Left colon (tissue), 2 donors: ENCODE measurements around the gene CCDC181. TPM values are rescaled to one million over a fixed set of nuclear protein-coding genes. Genes with fewer than 3 reads are reported as not detected.
A peak's percentile ranks its signal among the peaks of the same experiment; 100 is the strongest.
"Not testable (repeated sequence)": the region's sequence is repeated elsewhere in the genome, so short reads cannot be mapped to it uniquely, and the experiment has no call there.

Experiments
- ATAC-seq: fragments of 200-7000 bp; cut with Tn5 transposase; one replicate; pipeline ENCODE4 v1.9.1; 2020; ENCODE audit warnings: mild to moderate bottlenecking, moderate library complexity
- DNase-seq, 2 donors: peaks; one replicate each; pipeline ENCODE4 v3.0.0-alpha.2; 2020
- intact Hi-C, 2 donors: fragments of 100-400 bp; cut with DNase I in 1 of 2; cut with micrococcal nuclease in 1 of 2; formaldehyde crosslinking; loops; one replicate each; pipeline versions ENCODE4 v1.11.2 to v1.14.0; 2022; cut with DNase I, micrococcal nuclease
- total RNA-seq, 2 donors: library from RNA; stranded (reverse); fragmentation: NEBNext Ultra II Directional; extraction: Animal tissue kit (Norgen Biotek cat#: 25700); gene quantifications; one replicate each; pipeline ENCODE4 v1.2.1, GENCODE V29; 2021
- donor health status: DM: no; HTN: no; CAD: no.
- donor health status: DM: yes; HTN: yes; CAD: no.

CCDC181 gene
- total RNA-seq, 2 donors from 2014 or later: 0.11 to 0.15 TPM

DNA sequence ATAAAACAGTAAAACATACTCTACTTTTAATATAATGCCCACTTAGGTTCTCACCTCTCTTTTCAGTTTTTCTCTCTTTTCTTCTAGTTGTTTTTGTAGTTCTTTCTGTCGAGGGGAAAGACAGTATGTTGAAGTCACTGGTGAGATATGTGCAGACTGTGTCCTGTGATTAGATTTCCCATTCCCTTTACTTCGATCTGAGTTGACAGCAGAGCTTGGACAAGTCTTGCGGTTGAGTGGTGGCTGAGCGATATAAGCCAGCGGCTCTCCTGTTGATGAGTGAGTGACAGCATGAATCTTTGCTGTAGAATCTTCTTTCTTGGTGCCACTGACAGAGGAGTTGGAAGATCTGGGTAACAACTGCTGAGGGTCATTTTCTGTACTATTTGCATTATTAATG, 6.0 kb downstream of the CCDC181 start:
- no peak for ATAC-seq
- intact Hi-C loops: no loop called here

DNA sequence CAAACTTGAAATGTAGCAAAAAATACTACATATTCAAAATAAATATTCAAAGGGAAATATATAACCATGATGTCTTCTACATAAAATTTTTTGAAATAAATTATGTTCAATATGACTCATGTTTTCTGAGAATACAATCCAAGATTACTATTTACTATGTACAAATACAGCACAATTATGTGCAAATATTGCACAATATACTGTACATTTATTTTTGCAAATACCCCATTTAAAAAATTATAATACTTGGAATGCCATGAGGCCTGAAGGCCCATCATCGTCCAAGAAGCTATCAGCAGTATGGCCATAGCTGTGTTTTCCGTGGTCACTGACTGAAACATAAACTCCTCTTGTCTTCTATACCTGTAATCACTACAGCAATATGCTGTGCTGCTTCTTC, 12.3 kb downstream of the CCDC181 start:
- no peak for DNase-seq
- ATAC-seq: no peak
- intact Hi-C loops: no loop called here

More for the DNA sequence above, 6.0 kb downstream of the CCDC181 start:
- DNase-seq: no peak

DNA sequence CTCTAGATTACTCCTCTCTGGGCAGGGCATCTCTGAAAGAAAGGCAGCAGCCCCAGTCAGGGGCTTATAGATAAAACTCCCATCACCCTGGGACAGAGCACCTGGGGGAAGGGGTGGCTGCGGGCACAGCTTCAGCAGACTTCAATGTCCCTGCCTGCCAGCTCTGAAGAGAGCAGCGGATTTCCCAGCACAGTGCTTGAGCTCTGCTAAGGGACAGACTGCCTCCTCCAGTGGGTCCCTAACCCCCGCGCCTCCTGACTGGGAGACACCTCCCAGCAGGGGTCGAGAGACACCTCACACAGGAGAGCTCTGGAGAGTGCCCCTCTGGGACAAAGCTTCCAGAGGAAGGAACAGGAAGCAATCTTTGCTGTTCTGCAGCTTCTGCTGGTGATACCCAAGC, 18.9 kb downstream of the CCDC181 start:
- ATAC-seq, intact Hi-C loops, DNase-seq: not testable (repeated sequence)

DNA sequence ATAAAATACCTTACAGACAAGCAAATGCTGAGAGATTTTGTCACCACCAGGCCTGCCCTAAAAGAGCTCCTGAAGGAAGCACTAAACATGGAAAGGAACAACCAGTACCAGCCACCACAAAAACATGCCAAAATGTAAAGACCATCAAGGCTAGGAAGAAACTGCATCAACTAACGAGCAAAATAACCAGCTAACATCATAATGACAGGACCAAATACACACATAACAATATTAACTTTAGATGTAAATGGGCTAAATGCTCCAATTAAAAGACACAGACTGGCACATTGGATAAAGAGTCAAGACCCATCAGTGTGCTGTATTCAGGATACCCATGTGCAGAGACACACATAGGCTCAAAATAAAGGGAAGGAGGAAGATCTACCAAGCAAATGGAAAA, 24.7 kb downstream of the CCDC181 start:
- intact Hi-C loops, ATAC-seq, DNase-seq: not testable (repeated sequence)

DNA sequence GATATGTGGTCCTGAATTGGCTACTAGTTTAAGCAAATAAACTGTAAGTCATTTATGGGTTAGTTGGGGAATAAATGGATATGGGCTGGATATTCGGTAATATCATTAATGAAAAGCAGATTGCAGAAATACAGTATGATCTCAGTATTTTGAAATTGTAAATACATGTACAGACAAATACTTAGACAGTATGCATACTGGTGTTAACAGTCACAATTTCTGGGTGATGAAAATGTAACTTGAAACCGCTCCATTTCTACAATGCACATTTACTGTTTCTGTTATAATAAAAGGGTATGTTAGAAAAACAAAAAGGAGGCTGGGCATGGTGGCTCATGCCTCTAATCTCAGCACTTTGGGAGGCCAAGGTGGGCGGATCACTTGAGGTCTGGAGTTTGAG, 31.3 kb downstream of the CCDC181 start:
- intact Hi-C loops: no loop called here
- ATAC-seq: no peak
- DNase-seq: no peak

DNA sequence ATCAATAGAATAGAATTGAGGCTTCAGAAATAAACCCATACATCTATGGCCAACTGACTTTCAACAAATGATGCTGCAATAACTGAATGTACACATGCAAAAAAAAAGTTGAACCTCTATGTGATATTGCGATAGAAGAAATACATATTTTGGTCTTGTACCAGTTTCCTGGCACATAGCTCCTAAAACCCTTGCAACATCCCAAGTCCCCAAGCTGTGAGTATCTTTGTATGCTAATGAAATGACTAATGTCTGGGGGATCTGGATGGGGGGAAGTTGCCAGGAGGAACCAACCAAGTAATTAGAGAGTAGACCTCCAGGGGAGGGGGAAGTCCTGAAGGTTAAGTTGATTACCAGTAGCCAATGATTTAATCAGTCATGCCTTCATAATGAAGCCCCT, 34.9 kb downstream of the CCDC181 start:
- ATAC-seq (no peak), DNase-seq (no peak)
- intact Hi-C loops: no loop called here

DNA sequence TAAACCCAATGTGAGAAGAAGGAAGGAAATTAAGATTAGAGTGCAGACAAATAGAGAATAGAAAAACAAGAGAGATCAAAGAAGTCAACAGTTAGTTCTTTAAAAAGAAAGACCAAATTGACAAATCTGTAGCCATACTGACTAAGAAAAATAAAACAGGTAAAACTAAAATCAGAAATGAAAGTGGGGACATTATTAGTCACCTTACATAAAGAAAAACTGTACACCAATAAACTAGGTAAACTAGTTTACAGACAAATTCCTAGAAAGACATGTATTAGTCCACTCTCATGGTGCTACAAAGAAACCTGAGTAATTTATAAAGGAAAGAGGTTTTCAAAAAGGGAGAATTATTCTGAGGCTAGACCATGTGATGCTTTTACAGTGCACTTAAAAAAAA, 37.0 kb downstream of the CCDC181 start:
- intact Hi-C loops: no loop called here
- DNase-seq: no peak
- no peak for ATAC-seq

DNA sequence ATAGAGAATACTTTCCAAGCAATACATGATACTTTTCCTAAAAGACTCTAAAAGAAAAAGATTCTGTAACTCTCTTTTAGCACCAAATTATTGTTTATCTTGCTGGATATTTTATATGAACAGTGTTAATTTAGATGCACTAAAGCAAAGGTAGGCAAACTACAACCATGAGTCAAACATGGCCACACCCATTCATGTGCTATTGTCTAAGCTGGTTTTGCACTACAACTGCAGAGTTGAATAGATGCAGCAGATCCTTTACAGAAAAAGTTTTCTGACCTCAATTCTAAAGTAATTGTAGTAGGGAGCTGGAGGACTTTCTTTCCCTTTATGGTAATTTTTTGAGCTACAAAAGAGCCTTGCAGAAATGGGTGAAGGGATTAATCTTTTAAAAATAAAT, 39.9 kb downstream of the CCDC181 start:
- intact Hi-C loops: no loop called here
- ATAC-seq (peak; percentile 84), DNase-seq (no peak)

DNA sequence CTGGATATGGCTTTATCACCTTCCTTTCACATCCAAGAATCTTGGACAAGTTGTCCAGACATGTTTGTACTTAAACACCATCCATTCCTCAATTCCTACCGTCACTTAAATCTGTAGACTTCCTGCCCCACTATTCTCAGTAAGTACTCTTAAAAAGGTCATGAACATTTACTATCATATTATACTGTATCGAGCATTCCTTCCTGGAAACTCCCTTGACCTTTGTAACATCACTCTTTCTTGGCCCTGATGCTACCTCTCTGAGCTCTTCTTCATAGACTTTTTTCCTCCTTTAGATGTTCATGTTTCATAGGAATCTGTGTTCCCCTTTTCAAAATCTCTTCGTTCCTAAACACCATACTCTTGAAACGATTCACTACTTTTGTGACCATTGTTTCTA, 43.8 kb downstream of the CCDC181 start:
- ATAC-seq: peak; percentile 89
- DNase-seq: no peak
- intact Hi-C loops: no loop called here

DNA sequence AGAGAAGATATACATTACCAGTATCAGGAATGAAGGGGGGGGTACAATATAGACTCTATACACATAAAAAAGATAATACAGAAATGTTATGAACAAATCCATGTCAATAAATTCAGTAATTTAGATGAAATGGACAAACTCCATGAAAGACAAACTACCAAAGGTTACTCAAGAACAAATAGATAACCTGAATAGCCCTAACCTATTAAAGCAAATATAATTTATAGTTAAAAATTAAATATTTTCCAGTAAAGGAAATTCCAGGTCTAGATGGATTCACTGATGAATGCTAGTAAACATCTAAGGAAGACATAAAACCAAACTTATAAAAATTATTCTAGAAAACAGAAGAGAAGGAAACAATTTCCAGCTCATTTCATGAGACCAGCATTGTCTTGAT, 46.1 kb downstream of the CCDC181 start:
- intact Hi-C loops: no loop called here

DNA sequence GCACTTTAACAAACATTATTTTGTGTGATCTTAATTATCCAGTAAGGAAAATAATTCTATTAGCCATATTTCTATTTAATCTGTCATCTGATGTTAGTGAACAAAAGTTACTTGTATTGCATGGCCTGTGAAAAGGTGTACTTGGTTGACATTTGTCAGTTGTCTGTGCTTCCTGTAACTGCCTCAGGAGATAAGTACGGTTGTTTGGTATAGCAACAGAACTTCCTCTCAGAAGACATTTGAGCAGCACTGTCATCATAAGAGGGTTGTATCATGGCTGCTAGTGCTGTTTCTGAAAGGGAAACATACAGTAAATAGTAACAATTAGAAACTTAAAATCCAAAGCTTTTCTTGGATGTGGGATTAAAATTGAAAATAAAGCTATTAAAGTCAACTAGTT, 55.9 kb downstream of the CCDC181 start:
- intact Hi-C loops: no loop called here
- no peak for DNase-seq
- no peak for ATAC-seq

More for the DNA sequence above, 46.1 kb downstream of the CCDC181 start:
- no peak for DNase-seq
- ATAC-seq: no peak

DNA sequence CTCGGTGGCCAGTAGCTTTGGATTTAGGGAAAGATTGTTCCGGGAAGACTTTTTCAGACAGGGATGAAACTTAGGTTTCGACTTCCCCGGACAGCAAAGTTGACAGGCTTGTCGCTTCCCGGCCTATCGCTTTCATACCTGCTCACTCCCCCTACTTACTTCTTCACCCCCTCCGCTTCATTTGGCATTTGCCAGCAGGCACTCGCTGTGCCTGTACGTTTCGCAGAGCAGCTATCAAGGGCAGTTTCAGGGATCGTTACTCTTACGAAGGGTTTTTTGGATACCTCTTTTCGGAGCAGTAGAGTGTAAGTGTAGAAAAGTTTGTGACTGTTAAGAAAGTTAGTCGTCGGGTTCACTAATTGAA, 58.9 kb downstream of the CCDC181 start:
- DNase-seq (peak; percentile 26 to 27), ATAC-seq (peak; percentile 30)
- intact Hi-C loops: no loop called here

DNA sequence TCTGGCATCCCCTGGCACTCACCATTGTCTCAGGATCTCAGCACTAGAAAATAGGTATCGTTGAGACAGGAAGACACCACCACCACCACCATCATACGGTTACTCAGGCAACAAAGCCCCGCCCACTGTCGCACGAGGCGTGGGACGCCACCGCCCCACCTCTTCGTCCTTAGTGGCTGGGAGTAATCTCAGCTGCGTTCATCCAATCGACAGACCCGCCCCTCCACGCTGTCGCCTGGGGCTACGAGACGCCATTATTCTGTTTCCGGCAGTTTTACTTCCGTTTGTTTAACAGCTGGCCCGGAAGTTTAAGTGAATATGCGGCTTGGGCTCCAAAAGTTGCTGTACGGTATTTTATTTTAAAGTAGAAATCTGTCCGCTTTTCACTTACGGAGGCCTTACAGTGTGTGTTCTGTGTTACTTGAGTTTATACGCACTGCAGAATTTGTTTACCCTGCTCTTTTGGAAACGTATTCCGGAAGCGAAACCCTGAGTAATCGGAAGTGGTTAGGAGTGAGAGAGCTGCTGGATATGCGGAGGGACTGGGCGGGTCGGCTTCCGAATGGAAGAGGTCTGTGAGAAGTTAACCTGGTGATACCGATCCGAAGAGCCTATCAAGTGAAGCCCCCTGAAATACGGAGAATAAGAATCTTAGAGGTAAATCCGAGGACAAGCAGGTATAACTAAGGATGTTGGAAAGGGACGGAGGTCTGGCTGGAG, 59.4 kb downstream of the CCDC181 start, which contains the start of the genes BLZF1 and NME7:
BLZF1 (plus strand) TSS at position 510 of the 720 bp plus-strand sequence. CDS start 1,328 bp downstream, outside the sequence.
NME7 (minus strand) TSS at position 112 of the 720 bp plus-strand sequence; CDS start at position 25, 87 bp downstream.
- DNase-seq: peak; percentile 96 to 98
- intact Hi-C loops: no loop called here
- peak; percentile 99 for ATAC-seq

DNA sequence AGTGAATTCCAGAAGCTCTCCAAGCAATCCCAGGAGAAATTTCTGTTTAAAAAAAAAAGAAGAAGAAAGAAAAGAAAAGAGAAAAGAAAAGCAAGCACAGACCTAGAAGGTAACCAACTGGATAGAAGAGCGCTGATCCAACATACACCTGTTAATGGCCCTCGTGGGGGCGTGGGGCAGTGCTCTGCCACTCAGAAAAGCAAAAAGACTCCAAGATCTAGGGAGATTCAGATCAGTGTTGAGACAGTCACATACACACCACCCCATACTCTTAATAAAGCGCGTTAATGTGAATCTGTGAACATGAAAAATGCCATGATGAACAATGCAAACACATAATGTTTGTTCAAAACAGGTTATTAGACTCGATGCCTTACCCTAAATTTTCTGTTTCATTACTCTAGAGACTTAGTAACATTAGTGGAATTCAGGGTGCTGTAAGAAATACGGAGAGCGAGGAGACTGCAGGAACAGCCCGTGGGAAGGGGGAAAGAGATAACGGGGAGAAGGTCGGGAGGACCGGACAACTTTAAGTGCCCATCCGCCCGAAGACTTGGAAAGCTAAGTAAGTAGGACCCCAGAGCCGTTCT, 60.1 kb downstream of the CCDC181 start:
- ATAC-seq: no peak
- intact Hi-C loops: no loop called here
- peak in 1 of 2 donors; percentile 6 for DNase-seq

DNA sequence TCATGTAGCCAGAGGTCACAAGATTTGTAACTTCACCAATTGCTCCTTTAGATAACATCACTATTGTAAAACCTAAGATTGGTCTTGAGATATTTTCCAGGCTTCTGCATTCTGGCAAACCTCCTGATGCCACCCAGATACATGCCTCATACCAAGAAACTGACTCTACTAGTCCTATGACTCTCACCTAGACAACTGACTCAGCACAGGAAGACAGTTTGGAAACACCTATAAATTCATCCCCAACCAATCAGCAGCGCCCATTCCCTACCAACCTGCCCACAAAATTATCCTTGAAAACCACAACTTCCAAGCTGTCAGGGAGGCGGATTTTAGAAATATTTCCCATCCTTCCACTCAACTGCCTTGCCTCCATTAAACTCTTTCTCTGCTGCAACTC, 62.3 kb downstream of the CCDC181 start:
- intact Hi-C loops: no loop called here
- ATAC-seq (no peak), DNase-seq (no peak)

DNA sequence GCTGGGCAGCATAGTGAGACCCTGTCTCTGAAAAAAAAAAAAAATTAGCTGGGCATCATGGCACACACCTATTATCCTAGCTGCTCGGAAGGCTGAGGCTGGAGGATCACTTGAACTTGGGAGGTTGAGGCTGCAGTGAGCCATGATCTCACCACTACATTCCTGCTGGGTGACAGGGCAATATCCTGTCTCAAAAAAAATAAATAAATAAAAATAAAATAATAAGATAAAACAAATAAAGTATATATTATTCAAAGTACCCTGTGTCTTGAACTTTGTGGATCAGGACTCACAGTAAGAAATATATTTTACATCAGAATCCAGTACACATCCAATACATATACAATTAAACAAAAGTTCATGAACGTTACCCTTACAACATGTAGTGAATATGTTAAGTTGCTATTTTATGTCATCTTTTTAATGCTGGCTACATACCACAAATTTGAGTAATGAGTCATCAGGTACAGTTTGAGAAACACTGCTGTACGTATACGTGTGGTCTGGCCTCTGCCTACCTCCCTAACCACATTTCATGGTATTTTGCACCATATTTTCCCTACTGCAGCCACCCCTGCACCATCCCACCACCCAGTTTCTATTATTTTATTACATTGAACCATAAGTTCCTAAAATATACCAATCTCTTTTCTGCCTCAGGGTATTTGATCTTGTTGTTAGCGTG, 64.1 kb downstream of the CCDC181 start:
- no peak for DNase-seq
- no peak for ATAC-seq
- intact Hi-C loops: no loop called here

DNA sequence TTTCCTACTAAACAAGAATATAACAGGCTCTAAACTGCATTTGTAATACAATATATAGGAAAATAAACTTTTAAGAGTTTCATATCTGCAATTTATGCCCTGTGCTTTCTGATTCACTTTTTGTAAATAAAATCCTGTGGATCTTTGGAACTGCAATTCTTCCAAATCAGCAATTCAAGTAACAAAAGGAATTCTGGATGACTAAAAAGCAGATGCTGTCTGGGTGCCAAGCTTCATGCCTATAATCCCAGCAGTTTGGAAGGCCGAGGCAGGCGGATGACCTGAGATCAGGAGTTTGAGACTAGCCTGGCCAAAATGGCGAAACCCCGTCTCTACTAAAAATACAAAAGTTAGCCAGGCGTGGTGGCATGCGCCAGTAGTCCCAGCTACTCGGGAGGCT, 66.0 kb downstream of the CCDC181 start:
- DNase-seq: no peak
- intact Hi-C loops: no loop called here
- no peak for ATAC-seq

DNA sequence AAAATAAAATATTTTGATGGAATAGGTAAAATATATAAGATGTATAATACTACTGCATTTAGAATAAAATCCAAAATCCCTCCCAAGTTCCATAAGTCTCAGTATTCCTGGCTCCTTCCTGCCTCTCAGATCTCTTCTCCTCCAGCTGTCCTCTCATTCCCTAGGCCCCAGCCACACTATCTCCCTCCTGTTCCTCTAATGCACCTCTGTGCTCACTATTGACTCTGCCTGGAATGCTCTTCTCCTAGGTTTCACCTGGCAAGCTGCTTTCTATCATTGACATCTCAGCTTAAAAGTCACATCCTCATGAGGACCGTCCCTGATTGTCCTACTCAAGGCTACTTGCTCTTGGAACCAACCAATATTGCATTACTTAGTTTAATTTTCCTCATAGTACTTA, 66.9 kb downstream of the CCDC181 start:
- ATAC-seq (no peak), DNase-seq (no peak)
- intact Hi-C loops: no loop called here

DNA sequence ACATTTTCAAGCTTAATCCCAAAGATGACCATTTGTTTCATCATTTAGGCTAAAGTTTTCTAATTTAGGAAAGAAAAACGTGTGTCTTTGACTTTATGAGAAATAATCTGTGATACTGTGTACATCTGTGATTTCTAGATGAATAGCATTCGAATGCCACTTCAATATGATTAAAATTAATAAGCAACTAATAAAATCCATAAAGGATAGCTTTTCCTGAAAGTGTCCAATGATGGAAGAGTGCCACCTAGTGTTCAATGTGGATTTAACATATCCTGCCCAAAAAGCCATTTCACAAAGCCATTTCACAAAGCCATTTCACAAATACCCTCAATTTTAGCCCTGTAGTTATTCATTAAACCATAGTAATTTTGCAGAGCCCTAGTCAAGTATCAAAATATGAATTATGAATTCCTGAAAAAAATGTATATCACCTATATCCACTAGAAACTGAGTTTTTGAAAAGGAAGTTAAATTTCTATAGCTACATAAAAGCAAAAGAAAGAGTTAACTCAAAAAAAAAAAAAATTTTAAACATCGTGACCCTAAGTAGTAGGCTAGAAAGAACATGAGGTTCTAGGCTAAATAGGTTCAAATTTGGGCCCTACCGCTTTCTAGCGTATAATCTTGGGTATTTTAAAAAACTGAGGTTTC, 78.8 kb downstream of the CCDC181 start:
- DNase-seq: no peak
- intact Hi-C loops: loop anchor here in 1 of 2 donors (2.0 kb wide), 1 partner anchor 744 kb away; no protein-coding TSS in a partner anchor
- ATAC-seq: peak; percentile 36
